ENCODE data around the gene POLR1A.

POLR1A gene

DNA sequence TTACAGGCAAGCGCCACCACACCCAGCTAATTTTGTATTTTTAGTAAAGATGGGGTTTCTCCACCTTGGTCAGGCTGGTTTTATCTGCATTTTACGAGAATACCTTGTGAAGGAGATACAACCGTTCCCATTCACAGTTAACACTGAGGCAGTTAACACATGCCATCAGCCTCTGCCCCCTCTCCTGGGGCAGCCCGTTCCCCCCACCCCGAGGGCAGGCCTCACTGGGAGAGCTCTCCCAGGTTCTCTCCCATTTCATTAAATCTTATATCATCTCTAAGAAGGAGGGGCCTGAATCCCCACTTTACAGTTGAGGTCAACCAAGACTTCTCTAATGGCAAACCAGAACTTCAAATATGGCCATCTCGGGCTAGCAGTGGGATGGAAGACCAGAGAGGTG lies 121.9 kb downstream of the POLR1A start (continued):
- TF ChIP-seq, protein P1, sequence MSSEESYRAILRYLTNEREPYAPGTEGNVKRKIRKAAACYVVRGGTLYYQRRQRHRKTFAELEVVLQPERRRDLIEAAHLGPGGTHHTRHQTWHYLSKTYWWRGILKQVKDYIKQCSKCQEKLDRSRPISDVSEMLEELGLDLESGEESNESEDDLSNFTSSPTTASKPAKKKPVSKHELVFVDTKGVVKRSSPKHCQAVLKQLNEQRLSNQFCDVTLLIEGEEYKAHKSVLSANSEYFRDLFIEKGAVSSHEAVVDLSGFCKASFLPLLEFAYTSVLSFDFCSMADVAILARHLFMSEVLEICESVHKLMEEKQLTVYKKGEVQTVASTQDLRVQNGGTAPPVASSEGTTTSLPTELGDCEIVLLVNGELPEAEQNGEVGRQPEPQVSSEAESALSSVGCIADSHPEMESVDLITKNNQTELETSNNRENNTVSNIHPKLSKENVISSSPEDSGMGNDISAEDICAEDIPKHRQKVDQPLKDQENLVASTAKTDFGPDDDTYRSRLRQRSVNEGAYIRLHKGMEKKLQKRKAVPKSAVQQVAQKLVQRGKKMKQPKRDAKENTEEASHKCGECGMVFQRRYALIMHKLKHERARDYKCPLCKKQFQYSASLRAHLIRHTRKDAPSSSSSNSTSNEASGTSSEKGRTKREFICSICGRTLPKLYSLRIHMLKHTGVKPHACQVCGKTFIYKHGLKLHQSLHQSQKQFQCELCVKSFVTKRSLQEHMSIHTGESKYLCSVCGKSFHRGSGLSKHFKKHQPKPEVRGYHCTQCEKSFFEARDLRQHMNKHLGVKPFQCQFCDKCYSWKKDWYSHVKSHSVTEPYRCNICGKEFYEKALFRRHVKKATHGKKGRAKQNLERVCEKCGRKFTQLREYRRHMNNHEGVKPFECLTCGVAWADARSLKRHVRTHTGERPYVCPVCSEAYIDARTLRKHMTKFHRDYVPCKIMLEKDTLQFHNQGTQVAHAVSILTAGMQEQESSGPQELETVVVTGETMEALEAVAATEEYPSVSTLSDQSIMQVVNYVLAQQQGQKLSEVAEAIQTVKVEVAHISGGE (tag by site-specific recombination; conservative IDR thresholded peaks at IDR 0.05; ENCODE audit: low read depth): no peak

DNA sequence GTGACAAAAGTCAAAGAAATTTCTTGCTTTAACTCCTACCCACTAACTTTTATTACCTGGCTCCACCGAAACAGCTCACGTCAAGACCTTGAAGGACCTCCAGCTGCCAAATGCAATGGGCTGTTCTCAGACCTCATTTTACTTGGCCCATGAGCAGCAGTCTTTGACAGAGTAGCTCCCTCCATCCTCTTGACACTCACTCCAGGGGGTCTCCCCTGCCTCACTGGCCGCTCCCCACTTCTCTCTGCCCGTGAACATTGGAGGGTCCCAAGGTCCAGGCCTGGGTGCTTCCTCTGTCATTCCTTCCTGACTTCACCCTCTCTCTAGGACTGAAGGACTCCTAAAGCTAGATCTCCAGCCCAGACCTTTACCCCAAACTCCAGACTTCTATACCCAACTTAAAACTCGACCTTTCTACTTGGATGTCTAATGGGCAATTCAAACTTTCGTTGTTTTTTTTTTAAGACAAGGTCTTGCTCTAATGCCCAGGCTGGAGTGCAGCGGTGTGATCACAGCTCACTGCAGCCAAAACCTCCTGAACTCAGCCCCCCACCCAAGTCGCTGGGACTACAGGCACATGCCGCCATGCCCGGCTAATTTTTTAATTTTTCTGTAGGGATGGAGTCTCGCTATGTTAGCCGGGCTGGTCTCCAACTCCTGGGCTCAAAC lies 124.0 kb downstream of the POLR1A start:
- H3K9me3 ChIP-seq (ENCODE audit: control insufficient read depth, insufficient read depth, low read depth, low read length): no peaks in the 10 kb centered on the region
- H3K36me3 ChIP-seq (ENCODE audit: control insufficient read depth in 2 of 2, insufficient read depth in 1 of 2, low read length in 2 of 2): no peaks in the 10 kb centered on the region
- no peak overlapping the region for H3K27ac ChIP-seq (ENCODE audit: extremely low read depth, low read depth, low read length)
- H3K4me3 ChIP-seq (ENCODE audit: low read depth, low read length): no peak overlapping the region
- ChIA-PET CTCF (no interaction called here), POLR2A (interaction anchor here (0.7 kb wide), 1 partner anchor 15 kb away, joined by 3 read pairs; no protein-coding TSS in a partner anchor)
- H3K4me1 ChIP-seq (ENCODE audit: control insufficient read depth, insufficient read depth, low read length): 0 out of 2 replicates have a peak, but pooled peaks cover 5% of the 10 kb centered on the region
- TF ChIP-seq OSR2 (tag by site-specific recombination; IDR thresholded peaks at IDR 0.05): no peak
- TF ChIP-seq, protein P2, sequence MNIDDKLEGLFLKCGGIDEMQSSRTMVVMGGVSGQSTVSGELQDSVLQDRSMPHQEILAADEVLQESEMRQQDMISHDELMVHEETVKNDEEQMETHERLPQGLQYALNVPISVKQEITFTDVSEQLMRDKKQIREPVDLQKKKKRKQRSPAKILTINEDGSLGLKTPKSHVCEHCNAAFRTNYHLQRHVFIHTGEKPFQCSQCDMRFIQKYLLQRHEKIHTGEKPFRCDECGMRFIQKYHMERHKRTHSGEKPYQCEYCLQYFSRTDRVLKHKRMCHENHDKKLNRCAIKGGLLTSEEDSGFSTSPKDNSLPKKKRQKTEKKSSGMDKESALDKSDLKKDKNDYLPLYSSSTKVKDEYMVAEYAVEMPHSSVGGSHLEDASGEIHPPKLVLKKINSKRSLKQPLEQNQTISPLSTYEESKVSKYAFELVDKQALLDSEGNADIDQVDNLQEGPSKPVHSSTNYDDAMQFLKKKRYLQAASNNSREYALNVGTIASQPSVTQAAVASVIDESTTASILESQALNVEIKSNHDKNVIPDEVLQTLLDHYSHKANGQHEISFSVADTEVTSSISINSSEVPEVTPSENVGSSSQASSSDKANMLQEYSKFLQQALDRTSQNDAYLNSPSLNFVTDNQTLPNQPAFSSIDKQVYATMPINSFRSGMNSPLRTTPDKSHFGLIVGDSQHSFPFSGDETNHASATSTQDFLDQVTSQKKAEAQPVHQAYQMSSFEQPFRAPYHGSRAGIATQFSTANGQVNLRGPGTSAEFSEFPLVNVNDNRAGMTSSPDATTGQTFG (tag by site-specific recombination; IDR thresholded peaks at IDR 0.05; ENCODE audit: borderline replicate concordance): no peak
- no peak for TF ChIP-seq ZNF10 (tag by site-specific recombination; IDR thresholded peaks at IDR 0.05)
- no peak for TF ChIP-seq ZNF654 (tag by site-specific recombination; IDR thresholded peaks at IDR 0.05; ENCODE audit: low read depth)
- no peak for TF ChIP-seq ZNF664 (tag by site-specific recombination; IDR thresholded peaks at IDR 0.05)
- TF ChIP-seq, protein P3, sequence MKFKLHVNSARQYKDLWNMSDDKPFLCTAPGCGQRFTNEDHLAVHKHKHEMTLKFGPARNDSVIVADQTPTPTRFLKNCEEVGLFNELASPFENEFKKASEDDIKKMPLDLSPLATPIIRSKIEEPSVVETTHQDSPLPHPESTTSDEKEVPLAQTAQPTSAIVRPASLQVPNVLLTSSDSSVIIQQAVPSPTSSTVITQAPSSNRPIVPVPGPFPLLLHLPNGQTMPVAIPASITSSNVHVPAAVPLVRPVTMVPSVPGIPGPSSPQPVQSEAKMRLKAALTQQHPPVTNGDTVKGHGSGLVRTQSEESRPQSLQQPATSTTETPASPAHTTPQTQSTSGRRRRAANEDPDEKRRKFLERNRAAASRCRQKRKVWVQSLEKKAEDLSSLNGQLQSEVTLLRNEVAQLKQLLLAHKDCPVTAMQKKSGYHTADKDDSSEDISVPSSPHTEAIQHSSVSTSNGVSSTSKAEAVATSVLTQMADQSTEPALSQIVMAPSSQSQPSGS (tag by site-specific recombination; IDR thresholded peaks at IDR 0.05; ENCODE audit: low read depth): no peak
- no peak for TF ChIP-seq ZNF596 (tag by site-specific recombination; IDR thresholded peaks at IDR 0.05)
- no peak for TF ChIP-seq SCRT2 (tag by site-specific recombination; IDR thresholded peaks at IDR 0.05)
- no peak for TF ChIP-seq ZNF510 (tag by site-specific recombination; IDR thresholded peaks at IDR 0.05; ENCODE audit: insufficient replicate concordance)
- no peak for TF ChIP-seq ZNF473 (tag by site-specific recombination; IDR thresholded peaks at IDR 0.05)
- TF ChIP-seq, protein P4, sequence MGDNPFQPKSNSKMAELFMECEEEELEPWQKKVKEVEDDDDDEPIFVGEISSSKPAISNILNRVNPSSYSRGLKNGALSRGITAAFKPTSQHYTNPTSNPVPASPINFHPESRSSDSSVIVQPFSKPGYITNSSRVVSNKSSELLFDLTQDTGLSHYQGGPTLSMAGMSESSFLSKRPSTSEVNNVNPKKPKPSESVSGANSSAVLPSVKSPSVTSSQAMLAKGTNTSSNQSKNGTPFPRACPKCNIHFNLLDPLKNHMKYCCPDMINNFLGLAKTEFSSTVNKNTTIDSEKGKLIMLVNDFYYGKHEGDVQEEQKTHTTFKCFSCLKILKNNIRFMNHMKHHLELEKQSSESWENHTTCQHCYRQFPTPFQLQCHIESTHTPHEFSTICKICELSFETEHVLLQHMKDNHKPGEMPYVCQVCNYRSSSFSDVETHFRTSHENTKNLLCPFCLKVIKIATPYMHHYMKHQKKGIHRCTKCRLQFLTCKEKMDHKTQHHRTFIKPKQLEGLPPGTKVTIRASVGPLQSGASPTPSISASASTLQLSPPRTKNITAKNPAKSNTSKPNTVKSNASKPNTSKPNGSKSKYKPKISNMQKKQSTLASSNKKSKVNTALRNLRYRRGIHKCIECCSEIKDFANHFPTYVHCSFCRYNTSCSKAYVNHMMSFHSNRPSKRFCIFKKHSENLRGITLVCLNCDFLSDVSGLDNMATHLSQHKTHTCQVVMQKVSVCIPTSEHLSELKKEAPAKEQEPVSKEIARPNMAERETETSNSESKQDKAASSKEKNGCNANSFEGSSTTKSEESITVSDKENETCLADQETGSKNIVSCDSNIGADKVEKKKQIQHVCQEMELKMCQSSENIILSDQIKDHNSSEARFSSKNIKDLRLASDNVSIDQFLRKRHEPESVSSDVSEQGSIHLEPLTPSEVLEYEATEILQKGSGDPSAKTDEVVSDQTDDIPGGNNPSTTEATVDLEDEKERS (tag by site-specific recombination; IDR thresholded peaks at IDR 0.05): no peak
- TF ChIP-seq, protein P5, sequence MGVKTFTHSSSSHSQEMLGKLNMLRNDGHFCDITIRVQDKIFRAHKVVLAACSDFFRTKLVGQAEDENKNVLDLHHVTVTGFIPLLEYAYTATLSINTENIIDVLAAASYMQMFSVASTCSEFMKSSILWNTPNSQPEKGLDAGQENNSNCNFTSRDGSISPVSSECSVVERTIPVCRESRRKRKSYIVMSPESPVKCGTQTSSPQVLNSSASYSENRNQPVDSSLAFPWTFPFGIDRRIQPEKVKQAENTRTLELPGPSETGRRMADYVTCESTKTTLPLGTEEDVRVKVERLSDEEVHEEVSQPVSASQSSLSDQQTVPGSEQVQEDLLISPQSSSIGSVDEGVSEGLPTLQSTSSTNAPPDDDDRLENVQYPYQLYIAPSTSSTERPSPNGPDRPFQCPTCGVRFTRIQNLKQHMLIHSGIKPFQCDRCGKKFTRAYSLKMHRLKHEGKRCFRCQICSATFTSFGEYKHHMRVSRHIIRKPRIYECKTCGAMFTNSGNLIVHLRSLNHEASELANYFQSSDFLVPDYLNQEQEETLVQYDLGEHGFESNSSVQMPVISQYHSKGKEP (tag by site-specific recombination; IDR thresholded peaks at IDR 0.05): no peak
- no peak for TF ChIP-seq ZNF561 (tag by site-specific recombination; IDR thresholded peaks at IDR 0.05; ENCODE audit: borderline replicate concordance)
- no peak for TF ChIP-seq SCRT1 (tag by site-specific recombination; IDR thresholded peaks at IDR 0.05; ENCODE audit: borderline replicate concordance)
- TF ChIP-seq ZNF37A (tag by site-specific recombination; IDR thresholded peaks at IDR 0.05): no peak
- TF ChIP-seq, protein P6, sequence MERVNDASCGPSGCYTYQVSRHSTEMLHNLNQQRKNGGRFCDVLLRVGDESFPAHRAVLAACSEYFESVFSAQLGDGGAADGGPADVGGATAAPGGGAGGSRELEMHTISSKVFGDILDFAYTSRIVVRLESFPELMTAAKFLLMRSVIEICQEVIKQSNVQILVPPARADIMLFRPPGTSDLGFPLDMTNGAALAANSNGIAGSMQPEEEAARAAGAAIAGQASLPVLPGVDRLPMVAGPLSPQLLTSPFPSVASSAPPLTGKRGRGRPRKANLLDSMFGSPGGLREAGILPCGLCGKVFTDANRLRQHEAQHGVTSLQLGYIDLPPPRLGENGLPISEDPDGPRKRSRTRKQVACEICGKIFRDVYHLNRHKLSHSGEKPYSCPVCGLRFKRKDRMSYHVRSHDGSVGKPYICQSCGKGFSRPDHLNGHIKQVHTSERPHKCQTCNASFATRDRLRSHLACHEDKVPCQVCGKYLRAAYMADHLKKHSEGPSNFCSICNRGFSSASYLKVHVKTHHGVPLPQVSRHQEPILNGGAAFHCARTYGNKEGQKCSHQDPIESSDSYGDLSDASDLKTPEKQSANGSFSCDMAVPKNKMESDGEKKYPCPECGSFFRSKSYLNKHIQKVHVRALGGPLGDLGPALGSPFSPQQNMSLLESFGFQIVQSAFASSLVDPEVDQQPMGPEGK (tag by site-specific recombination; IDR thresholded peaks at IDR 0.05): no peak
- no peak for TF ChIP-seq ZNF747 (tag by site-specific recombination; IDR thresholded peaks at IDR 0.05)
- TF ChIP-seq KLF10 (tag by site-specific recombination; IDR thresholded peaks at IDR 0.05): no peak
- no peak for TF ChIP-seq ZNF544 (tag by site-specific recombination; IDR thresholded peaks at IDR 0.05)
